Liver (tissue), 9 donors: ENCODE measurements around the gene TASOR2. TPM values are rescaled to one million over a fixed set of nuclear protein-coding genes. Genes with fewer than 3 reads are reported as not detected.

ENCODE experiments used
- DNase-seq: peaks from one replicate; pipeline ENCODE4 v3.0.0-alpha.2; 2017; ENCODE audit warnings: low spot score
- H3K27ac ChIP-seq, 2 donors: one replicate each; pipeline ENCODE4 v1.7.0; 2013; ENCODE audit warnings: inconsistent platforms in 2 of 2, low read length in 2 of 2, control low read depth in 1 of 2, low read depth in 1 of 2, mild to moderate bottlenecking in 1 of 2
- H3K27me3 ChIP-seq, 4 donors: one replicate each; pipeline versions ENCODE4 v1.6.1 to v1.7.0; 2013; ENCODE audit warnings: low read length in 3 of 4, inconsistent platforms in 1 of 4, mild to moderate bottlenecking in 1 of 4, moderate library complexity in 1 of 4; ENCODE audit not compliant: control insufficient read depth in 4 of 4, insufficient read depth in 4 of 4
- H3K36me3 ChIP-seq, 4 donors: one replicate each; pipeline versions ENCODE4 v1.6.1 to v1.7.0; 2013; ENCODE audit warnings: low read length in 3 of 4, mild to moderate bottlenecking in 3 of 4, low read depth in 1 of 4, moderate library complexity in 1 of 4; ENCODE audit not compliant: control insufficient read depth in 4 of 4, insufficient read depth in 3 of 4
- H3K4me1 ChIP-seq, 4 donors: one replicate each; pipeline versions ENCODE4 v1.6.1 to v1.7.0; 2013; ENCODE audit warnings: low read length in 3 of 4, mild to moderate bottlenecking in 3 of 4, moderate library complexity in 1 of 4; ENCODE audit not compliant: control insufficient read depth in 4 of 4, insufficient read depth in 4 of 4
- H3K4me3 ChIP-seq, 3 donors: one replicate each; pipeline versions ENCODE4 v1.6.1 to v1.7.0; 2013; ENCODE audit warnings: low read length in 3 of 3, control low read depth in 1 of 3, low read depth in 1 of 3, mild to moderate bottlenecking in 1 of 3
- H3K9ac ChIP-seq, 2 donors: one replicate each; pipeline ENCODE4 v1.7.0; 2013; ENCODE audit warnings: low read length in 2 of 2, mild to moderate bottlenecking in 2 of 2, moderate library complexity in 2 of 2, control low read depth in 1 of 2, low read depth in 1 of 2
- H3K9me3 ChIP-seq, 4 donors: one replicate each; pipeline versions ENCODE4 v1.6.1 to v1.7.0; 2013; ENCODE audit warnings: low read length in 3 of 4; ENCODE audit not compliant: control insufficient read depth in 4 of 4
- ATF3 ChIP-seq: IDR thresholded peaks from 2 replicates; pipeline ENCODE4 v1.6.1; 2016; ENCODE audit warnings: antibody characterized with exemption
- CTCF ChIP-seq: fragments of 150-350 bp; IDR thresholded peaks from 2 replicates; pipeline ENCODE4 v1.5.1; 2017; ENCODE audit warnings: improper control_type of control experiment, low read depth, low read length; ENCODE audit not compliant: missing input control
- EGR1 ChIP-seq, 2 donors: IDR thresholded peaks; 2 replicates each; pipeline ENCODE4 v1.6.1; 2016 to 2018; ENCODE audit warnings: antibody characterized with exemption in 2 of 2, low read depth in 2 of 2
- FOXA1 ChIP-seq: IDR thresholded peaks from 2 replicates; pipeline ENCODE4 v1.6.1; 2016; ENCODE audit warnings: antibody characterized with exemption
- FOXA2 ChIP-seq: IDR thresholded peaks from 2 replicates; pipeline ENCODE4 v1.6.1; 2016; ENCODE audit warnings: antibody characterized with exemption
- GABPA ChIP-seq, 2 donors: IDR thresholded peaks in 1 of 2; conservative IDR thresholded peaks in 1 of 2; 2 replicates each; pipeline ENCODE4 v1.6.1; 2016; ENCODE audit warnings: antibody characterized with exemption in 2 of 2, mild to moderate bottlenecking in 1 of 2, moderate library complexity in 1 of 2
- HNF4A ChIP-seq, 2 donors: conservative IDR thresholded peaks; 2 replicates each; pipeline ENCODE4 v1.6.1; 2016; ENCODE audit warnings: antibody characterized with exemption in 2 of 2, mild to moderate bottlenecking in 2 of 2
- HNF4G ChIP-seq: IDR thresholded peaks from 2 replicates; pipeline ENCODE4 v1.6.1; 2016; ENCODE audit warnings: antibody characterized with exemption
- JUND ChIP-seq, 2 donors: IDR thresholded peaks; 2 replicates each; pipeline ENCODE4 v1.6.1; 2016; ENCODE audit warnings: antibody characterized with exemption in 2 of 2
- MAX ChIP-seq: IDR thresholded peaks from 2 replicates; pipeline ENCODE4 v1.6.1; 2016; ENCODE audit warnings: antibody characterized with exemption
- NR2F2 ChIP-seq: IDR thresholded peaks from 2 replicates; pipeline ENCODE4 v1.6.1; 2016; ENCODE audit warnings: antibody characterized with exemption
- RAD21 ChIP-seq, 2 donors: IDR thresholded peaks; 2 replicates each; pipeline ENCODE4 v1.6.1; 2016; ENCODE audit warnings: antibody characterized with exemption in 2 of 2, mild to moderate bottlenecking in 2 of 2
- REST ChIP-seq: IDR thresholded peaks from 2 replicates; pipeline ENCODE4 v1.6.1; 2016; ENCODE audit warnings: antibody characterized with exemption, mild to moderate bottlenecking
- RXRA ChIP-seq, 2 donors: IDR thresholded peaks; 2 replicates each; pipeline ENCODE4 v1.6.1; 2017 to 2018; ENCODE audit warnings: antibody characterized with exemption in 2 of 2, mild to moderate bottlenecking in 1 of 2
- SP1 ChIP-seq: IDR thresholded peaks from 2 replicates; pipeline ENCODE4 v1.6.1; 2018; ENCODE audit warnings: antibody characterized with exemption, mild to moderate bottlenecking
- TAF1 ChIP-seq: conservative IDR thresholded peaks from 2 replicates; pipeline ENCODE4 v1.6.1; 2016; ENCODE audit warnings: antibody characterized with exemption, mild to moderate bottlenecking
- YY1 ChIP-seq: IDR thresholded peaks from 2 replicates; pipeline ENCODE4 v1.6.1; 2016; ENCODE audit warnings: antibody characterized with exemption, mild to moderate bottlenecking
- ZBTB33 ChIP-seq: IDR thresholded peaks from 2 replicates; pipeline ENCODE4 v1.6.1; 2016; ENCODE audit warnings: antibody characterized with exemption
- WGBS: extraction: QIAGEN DNeasy Blood & Tissue Kit; methylation state at CpG from one replicate; pipeline ENCODE4 v1.1.7; 2013; 5-methylcytosine and 5-hydroxymethylcytosine counted together
- polyA plus RNA-seq, 2 donors: library from polyadenylated mRNA; stranded (reverse) in 1 of 2; unstranded in 1 of 2; fragments of 200-250 nt in 1 of 2; fragments of >200 nt in 1 of 2; fragmentation: Nextera tagmentation in 1 of 2; extraction: Ambion mirVana in 1 of 2; gene quantifications; one replicate each; pipeline versions ENCODE4 v1.2.1 to v1.2.3, GENCODE V29; 2013 to 2015
- total RNA-seq, 2 donors: library from RNA; depleted of rRNA; stranded (reverse); fragments of >200 nt; gene quantifications; one replicate each; pipeline ENCODE4 v1.2.3, GENCODE V29; 2014
- donor health status: healthy.
- donor health status: healthy.
- donor health status: healthy.
- donor health status: healthy.
- donor health status: healthy.

TASOR2 gene
- total and polyA plus RNA-seq, 4 donors = 7.6 to 40.3 (median 14.2) TPM

GRCh38 chr10:5692461-5693358 is 8.1 kb downstream of the TASOR2 start:
- peak; percentile 73 for DNase-seq
- peak in 1 of 2 donors; percentile 45 for TF ChIP-seq RAD21 (IDR thresholded peaks at IDR 0.05)
- no peak for TF ChIP-seq ZBTB33
- TF ChIP-seq CTCF = peak; percentile 7
- peak; percentile 48 for TF ChIP-seq YY1
- TF ChIP-seq REST = no peak
- TF ChIP-seq RXRA (IDR thresholded peaks at IDR 0.05) = peak; percentile 41 to 55
- TF ChIP-seq ATF3 = no peak
- TF ChIP-seq HNF4A (conservative IDR thresholded peaks at IDR 0.05) = peak; percentile 50 to 61
- TF ChIP-seq HNF4G = no peak
- TF ChIP-seq JUND (IDR thresholded peaks at IDR 0.05) = no peak
- peak; percentile 32 for TF ChIP-seq MAX
- TF ChIP-seq NR2F2 = no peak
- peak; percentile 40 for TF ChIP-seq FOXA1
- TF ChIP-seq TAF1 = peak; percentile 34
- TF ChIP-seq GABPA (IDR thresholded peaks at IDR 0.05 in 1 of 2, conservative IDR thresholded peaks at IDR 0.05 in 1 of 2) = no peak
- TF ChIP-seq SP1 = peak; percentile 46
- TF ChIP-seq EGR1 (IDR thresholded peaks at IDR 0.05; ENCODE audit: low read depth in 2 of 2) = no peak
- TF ChIP-seq FOXA2 = peak; percentile 62
- Histone ChIP-seq H3K36me3 (peaks cover 0 to 5% (median 0%) of the 10 kb centered on the region in 4 donors), H3K27me3 (no peaks in the 10 kb centered on the region), H3K9ac (peak overlapping the region in 1 of 2 donors; percentile 47), H3K4me1 (peaks cover 7 to 24% (median 21%) of the 10 kb centered on the region in 4 donors), H3K9me3 (no peaks in the 10 kb centered on the region), H3K4me3 (peak overlapping the region; percentile 33 to 58 (median 36)), H3K27ac (peak overlapping the region; percentile 77 to 81)
- WGBS = 6% methylated on average over 49 of the region's 49 CpGs
